Measurements from ENCODE around the gene TPD52L2. TPM values are rescaled to one million over a fixed set of nuclear protein-coding genes. Genes with fewer than 3 reads are reported as not detected.

TPD52L2 gene
- total and polyA plus RNA-seq, 2 donors (not counting 1 experiment from before 2014, with no cell fraction given) = 39.9 to 41.3 TPM

- Histone ChIP-seq H2AFZ (ENCODE audit: insufficient read depth, low read depth, low read length, poor library complexity, severe bottlenecking) (no peak overlapping the region), H3K36me3 (replicated peaks in 1 of 2; ENCODE audit: control extremely low read depth in 1 of 2, control insufficient read depth in 1 of 2, extremely low read depth in 1 of 2, insufficient read depth in 2 of 2, low read length in 1 of 2) (peaks cover 3 to 68% of the 10 kb centered on the region in 2 experiments), H3K79me2 (ENCODE audit: control insufficient read depth, insufficient read depth, low read length) (peaks cover 51% of the 10 kb centered on the region), H3K9me3 (ENCODE audit: control extremely low read depth in 1 of 3, control insufficient read depth in 2 of 3, insufficient read depth in 1 of 3, low read length in 2 of 3) (peaks cover 0 to 3% (median 0%) of the 10 kb centered on the region in 3 donors), H3K4me2 (replicated peaks; ENCODE audit: low read depth, low read length, poor library complexity, severe bottlenecking) (no peak overlapping the region), H4K20me1 (ENCODE audit: control insufficient read depth, insufficient read depth, low read length, poor library complexity, severe bottlenecking) (peaks cover 78% of the 10 kb centered on the region), H3K4me3 (ENCODE audit: control extremely low read depth in 1 of 5, extremely low read depth in 1 of 5, insufficient read depth in 1 of 5, low read depth in 2 of 5, low read length in 4 of 5) (no peak overlapping the region), H3K27ac (ENCODE audit: low read length in 2 of 2) (no peak overlapping the region), H3K9ac (ENCODE audit: low read length) (no peak overlapping the region), H3K4me1 (ENCODE audit: control insufficient read depth in 2 of 2, insufficient read depth in 2 of 2, low read length in 2 of 2) (no peaks in the 10 kb centered on the region), H3K27me3 (replicated peaks in 1 of 4; ENCODE audit: control extremely low read depth in 1 of 4, control insufficient read depth in 3 of 4, insufficient read depth in 4 of 4, low read length in 3 of 4) (no peaks in the 10 kb centered on the region)
- Mint-ChIP-seq H3K27me3 (no peaks in the 10 kb centered on the region), H3K4me3 (no peak overlapping the region), H3K4me1 (peaks cover 2% of the 10 kb centered on the region), H3K9me3 (ENCODE audit: insufficient read depth) (no peaks in the 10 kb centered on the region), H3K27ac (no peak overlapping the region)
- ATAC-seq (ENCODE audit: low read depth) = no peak
- DNase-seq = no peak
- 90% methylated on average over 33 of the region's 37 CpGs for WGBS (ENCODE audit: insufficient coverage)
- POLR2A ChIA-PET = no interaction called here
- TF ChIP-seq CTCF (IDR thresholded peaks at IDR 0.05) = peak; percentile 26
- TF ChIP-seq EZH2 (IDR thresholded peaks at IDR 0.05; ENCODE audit: borderline replicate concordance, insufficient read depth, low read depth, low read length, poor library complexity, severe bottlenecking) = no peak
- intact Hi-C loops (cut with micrococcal nuclease) = no loop called here
- CTCF ChIA-PET = no interaction called here
Observed at GRCh38 chr20:63934271-63935068, 69.4 kb downstream of the TPD52L2 start.

- no peak overlapping the region for H3K27ac Mint-ChIP-seq
- no peaks in the 10 kb centered on the region for H3K9me3 Mint-ChIP-seq (ENCODE audit: insufficient read depth)
- DNase-seq = no peak
- Histone ChIP-seq H3K4me2 (replicated peaks; ENCODE audit: low read depth, low read length, poor library complexity, severe bottlenecking) (no peak overlapping the region), H3K9me3 (ENCODE audit: control extremely low read depth in 1 of 3, control insufficient read depth in 2 of 3, insufficient read depth in 1 of 3, low read length in 2 of 3) (peaks cover 0 to 7% (median 0%) of the 10 kb centered on the region in 3 donors), H3K4me1 (ENCODE audit: control insufficient read depth in 2 of 2, insufficient read depth in 2 of 2, low read length in 2 of 2) (no peaks in the 10 kb centered on the region), H3K4me3 (ENCODE audit: control extremely low read depth in 1 of 5, extremely low read depth in 1 of 5, insufficient read depth in 1 of 5, low read depth in 2 of 5, low read length in 4 of 5) (no peak overlapping the region), H3K36me3 (replicated peaks in 1 of 2; ENCODE audit: control extremely low read depth in 1 of 2, control insufficient read depth in 1 of 2, extremely low read depth in 1 of 2, insufficient read depth in 2 of 2, low read length in 1 of 2) (peaks cover 3 to 68% of the 10 kb centered on the region in 2 experiments), H4K20me1 (ENCODE audit: control insufficient read depth, insufficient read depth, low read length, poor library complexity, severe bottlenecking) (peaks cover 85% of the 10 kb centered on the region), H2AFZ (ENCODE audit: insufficient read depth, low read depth, low read length, poor library complexity, severe bottlenecking) (no peak overlapping the region), H3K79me2 (ENCODE audit: control insufficient read depth, insufficient read depth, low read length) (peaks cover 43% of the 10 kb centered on the region), H3K9ac (ENCODE audit: low read length) (no peak overlapping the region), H3K27ac (ENCODE audit: low read length in 2 of 2) (no peak overlapping the region), H3K27me3 (replicated peaks in 1 of 4; ENCODE audit: control extremely low read depth in 1 of 4, control insufficient read depth in 3 of 4, insufficient read depth in 4 of 4, low read length in 3 of 4) (no peaks in the 10 kb centered on the region)
- WGBS (ENCODE audit: insufficient coverage) = 96% methylated on average over 7 of the region's 9 CpGs
- no peak for TF ChIP-seq EZH2 (IDR thresholded peaks at IDR 0.05; ENCODE audit: borderline replicate concordance, insufficient read depth, low read depth, low read length, poor library complexity, severe bottlenecking)
- TF ChIP-seq CTCF (IDR thresholded peaks at IDR 0.05) = no peak
- no peak overlapping the region for H3K4me3 Mint-ChIP-seq
- peaks cover 2% of the 10 kb centered on the region for H3K4me1 Mint-ChIP-seq
- intact Hi-C loops (cut with micrococcal nuclease) = no loop called here
- POLR2A ChIA-PET = no interaction called here
- CTCF ChIA-PET = no interaction called here
- no peak for ATAC-seq (ENCODE audit: low read depth)
- H3K27me3 Mint-ChIP-seq = no peaks in the 10 kb centered on the region
Observed at GRCh38 chr20:63935447-63935846, 70.4 kb downstream of the TPD52L2 start.
